ENCODE measurements around the gene TBC1D13.

GRCh38 chr9:128807827-128808226 lies 20.8 kb downstream of the TBC1D13 start:
- TF ChIP-seq, protein P1, sequence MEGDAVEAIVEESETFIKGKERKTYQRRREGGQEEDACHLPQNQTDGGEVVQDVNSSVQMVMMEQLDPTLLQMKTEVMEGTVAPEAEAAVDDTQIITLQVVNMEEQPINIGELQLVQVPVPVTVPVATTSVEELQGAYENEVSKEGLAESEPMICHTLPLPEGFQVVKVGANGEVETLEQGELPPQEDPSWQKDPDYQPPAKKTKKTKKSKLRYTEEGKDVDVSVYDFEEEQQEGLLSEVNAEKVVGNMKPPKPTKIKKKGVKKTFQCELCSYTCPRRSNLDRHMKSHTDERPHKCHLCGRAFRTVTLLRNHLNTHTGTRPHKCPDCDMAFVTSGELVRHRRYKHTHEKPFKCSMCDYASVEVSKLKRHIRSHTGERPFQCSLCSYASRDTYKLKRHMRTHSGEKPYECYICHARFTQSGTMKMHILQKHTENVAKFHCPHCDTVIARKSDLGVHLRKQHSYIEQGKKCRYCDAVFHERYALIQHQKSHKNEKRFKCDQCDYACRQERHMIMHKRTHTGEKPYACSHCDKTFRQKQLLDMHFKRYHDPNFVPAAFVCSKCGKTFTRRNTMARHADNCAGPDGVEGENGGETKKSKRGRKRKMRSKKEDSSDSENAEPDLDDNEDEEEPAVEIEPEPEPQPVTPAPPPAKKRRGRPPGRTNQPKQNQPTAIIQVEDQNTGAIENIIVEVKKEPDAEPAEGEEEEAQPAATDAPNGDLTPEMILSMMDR (IDR thresholded peaks at IDR 0.05; ENCODE audit: low read depth, low read length, poor library complexity, severe bottlenecking): no peak
- no peak for TF ChIP-seq EZH2phosphoT487 (IDR thresholded peaks at IDR 0.05; ENCODE audit: borderline replicate concordance, low read length)
